ENCODE measurements around the gene PASD1.

- no peak for TF ChIP-seq CTCF (IDR thresholded peaks at IDR 0.05)
- TF ChIP-seq TCF7L2 (IDR thresholded peaks at IDR 0.05; ENCODE audit: low read depth, low read length): no peak
- no peak for TF ChIP-seq REST (IDR thresholded peaks at IDR 0.05; ENCODE audit: insufficient read depth in 1 of 2, low read depth in 2 of 2, low read length in 1 of 2)
- TF ChIP-seq POLR2AphosphoS5 (IDR thresholded peaks at IDR 0.05; ENCODE audit: low read depth, low read length): no peak
Measured at GRCh38 chrX:151633157-151633556, 69.7 kb downstream of the PASD1 start.

All from Panc1 (cell line).